Ovary (tissue), 9 donors: ENCODE measurements around the gene MAPK8. TPM values are rescaled to one million over a fixed set of nuclear protein-coding genes. Genes with fewer than 3 reads are reported as not detected.

ENCODE experiments used
- DNase-seq, 5 donors: peaks; one replicate each; pipeline ENCODE4 v3.0.0-alpha.2; 2019 to 2020
- H3K27ac ChIP-seq, 2 donors: fragments of 200-600 bp; one replicate each; pipeline versions ENCODE4 v1.5.1 to v1.8.0; 2019 to 2022
- H3K27me3 ChIP-seq: fragments of 200-600 bp; one replicate; pipeline ENCODE4 v1.8.0; 2022
- H3K36me3 ChIP-seq: fragments of 200-600 bp; sonication (generic); one replicate; pipeline ENCODE4 v1.5.1; 2019
- H3K4me1 ChIP-seq: one replicate; pipeline ENCODE4 v1.8.1; 2013; ENCODE audit warnings: mild to moderate bottlenecking, moderate library complexity; ENCODE audit not compliant: insufficient read depth
- H3K4me3 ChIP-seq: fragments of 200-600 bp; sonication (generic); one replicate; pipeline ENCODE4 v1.5.1; 2017
- H3K9me3 ChIP-seq, 2 donors: fragments of 200-600 bp in 1 of 2; sonication (generic) in 1 of 2; one replicate each; pipeline versions ENCODE4 v1.5.1 to v1.8.1; 2013 to 2019; ENCODE audit warnings: mild to moderate bottlenecking in 1 of 2, moderate library complexity in 1 of 2
- CTCF ChIP-seq, 3 donors: fragments of 450-650 bp in 2 of 3; fragments of 200-600 bp in 1 of 3; IDR thresholded peaks; one replicate each; pipeline versions ENCODE4 v1.5.1 to v1.8.0; 2016 to 2022; ENCODE audit warnings: antibody characterized with exemption in 3 of 3, mild to moderate bottlenecking in 1 of 3
- EP300 ChIP-seq: sonication (generic); formaldehyde crosslinking; IDR thresholded peaks from one replicate; pipeline ENCODE4 v1.6.1; 2017; ENCODE audit warnings: antibody characterized with exemption
- POLR2A ChIP-seq: fragments of 450-650 bp; IDR thresholded peaks from one replicate; pipeline ENCODE4 v1.6.1; 2017; ENCODE audit warnings: antibody characterized with exemption, mild to moderate bottlenecking, moderate library complexity
- WGBS, 3 donors: extraction: QIAGEN DNeasy Blood & Tissue Kit in 1 of 3; methylation state at CpG; one replicate each; pipeline versions ENCODE4 v1.1.5 to v1.1.7; 2013 to 2017; 5-methylcytosine and 5-hydroxymethylcytosine counted together
- intact Hi-C, 4 donors: fragments of 100-400 bp; cut with DNase I; formaldehyde crosslinking; loops; one replicate each; pipeline versions ENCODE4 v1.11.0 to v1.15.1; 2022 to 2023
- polyA plus RNA-seq, 2 donors: library from polyadenylated mRNA; stranded (reverse); fragments of 200-250 nt in 1 of 2; fragments of 350-450 nt in 1 of 2; fragmentation: Illumina TruSeq in 1 of 2; extraction: RNeasy Lipid Tissue Mini Kit (QIAGEN cat#74804) in 1 of 2; gene quantifications; one replicate each; pipeline ENCODE4 v1.2.3, GENCODE V29; 2013 to 2014
- total RNA-seq, 7 donors: library from RNA; depleted of rRNA in 2 of 7; stranded (reverse); fragments of >200 nt in 2 of 7; fragmentation: NEBNext Ultra II Directional in 3 of 7; extraction: Animal tissue kit (Norgen Biotek cat#: 25700) in 3 of 7; gene quantifications; one replicate each; pipeline versions ENCODE4 v1.1.0 to v1.2.4, GENCODE V29; 2016 to 2023
- donor health status: DM: no; HTN: no; CAD: no; lungs with moderate emphysema.
- donor health status: DM: no; HTN: no; CAD: no.
- donor health status: Bipolar disorder and iron deficiency.
- donor health status: DM: yes; HTN: yes; CAD: no.
- donor health status: DM: no; HTN: no; CAD: no.
- donor health status: DM: yes; HTN: yes; CAD: no.

Gene MAPK8
- total and polyA plus RNA-seq, 9 donors = 21.9 to 110 (median 68.6) TPM

- Histone ChIP-seq H3K9me3 (no peaks in the 10 kb centered on the region), H3K4me1 (peaks cover 7% of the 10 kb centered on the region), H3K36me3 (no peaks in the 10 kb centered on the region), H3K27me3 (no peaks in the 10 kb centered on the region), H3K27ac (no peak overlapping the region), H3K4me3 (no peak overlapping the region)
- DNase-seq = no peak
- WGBS, 3 donors = 97% methylated on average over 5 of the region's 5 CpGs
- no peak for TF ChIP-seq POLR2A
- TF ChIP-seq EP300 = no peak
- no peak for TF ChIP-seq CTCF (IDR thresholded peaks at IDR 0.05)
- intact Hi-C loops = no loop called here
Observed at GRCh38 chr10:48332166-48332870, 25.8 kb downstream of the MAPK8 start.

- Histone ChIP-seq H3K27ac (no peak overlapping the region), H3K4me1 (peaks cover 7% of the 10 kb centered on the region), H3K4me3 (no peak overlapping the region), H3K36me3 (no peaks in the 10 kb centered on the region), H3K27me3 (no peaks in the 10 kb centered on the region), H3K9me3 (no peaks in the 10 kb centered on the region)
- DNase-seq = no peak
- WGBS, 3 donors = 93 to 100% (median 95%) methylated on average over 1 of the region's 1 CpG
- no peak for TF ChIP-seq CTCF (IDR thresholded peaks at IDR 0.05)
- no peak for TF ChIP-seq EP300
- no peak for TF ChIP-seq POLR2A
- intact Hi-C loops = no loop called here
Observed at GRCh38 chr10:48332871-48333216, 26.4 kb downstream of the MAPK8 start.

- H3K4me1 ChIP-seq = peaks cover 7% of the 10 kb centered on the region
- DNase-seq = no peak
- intact Hi-C loops = no loop called here
- TF ChIP-seq EP300 (no peak), POLR2A (no peak), CTCF (IDR thresholded peaks at IDR 0.05) (no peak)
- no peaks in the 10 kb centered on the region for H3K27me3 ChIP-seq
- H3K4me3 ChIP-seq = no peak overlapping the region
- no peaks in the 10 kb centered on the region for H3K36me3 ChIP-seq
- H3K9me3 ChIP-seq = no peaks in the 10 kb centered on the region
- H3K27ac ChIP-seq = no peak overlapping the region
- 91 to 98% (median 93%) methylated on average over 5 to 6 of the region's 6 CpGs for WGBS, 3 donors
Observed at GRCh38 chr10:48333856-48334255, 27.4 kb downstream of the MAPK8 start.

GRCh38 chr10:48335788-48336187, 29.3 kb downstream of the MAPK8 start:
- H3K4me1 ChIP-seq = peaks cover 3% of the 10 kb centered on the region
- TF ChIP-seq CTCF (IDR thresholded peaks at IDR 0.05) = no peak
- no peak for TF ChIP-seq EP300
- no peak for TF ChIP-seq POLR2A
- WGBS, 3 donors = 96 to 98% (median 97%) methylated on average over 2 of the region's 2 CpGs
- no peak overlapping the region for H3K27ac ChIP-seq
- intact Hi-C loops = no loop called here
- H3K36me3 ChIP-seq = no peaks in the 10 kb centered on the region
- no peak overlapping the region for H3K4me3 ChIP-seq
- no peaks in the 10 kb centered on the region for H3K27me3 ChIP-seq
- no peak for DNase-seq
- no peaks in the 10 kb centered on the region for H3K9me3 ChIP-seq
